KMS-11 (cell line): Measurements from ENCODE around the gene TSC22D3.

Experiments used
- H2AFZ ChIP-seq: fragments of 200-600 bp; sonication (generic); 2 replicates; pipeline ENCODE4 v1.6.1; 2016; ENCODE audit warnings: antibody characterized with exemption, mixed run types, low read depth
- H3K27ac ChIP-seq: fragments of 200-600 bp; sonication (generic); 2 replicates; pipeline ENCODE4 v1.6.1; 2016; ENCODE audit warnings: mild to moderate bottlenecking, mixed run types
- H3K27me3 ChIP-seq: fragments of 200-600 bp; sonication (generic); 2 replicates; pipeline ENCODE4 v1.6.1; 2017; ENCODE audit warnings: mild to moderate bottlenecking, low read depth, mixed run types, moderate library complexity; ENCODE audit not compliant: insufficient read depth
- H3K36me3 ChIP-seq: fragments of 200-600 bp; sonication (generic); 2 replicates; pipeline ENCODE4 v1.6.1; 2017; ENCODE audit warnings: mild to moderate bottlenecking, mixed run types; ENCODE audit not compliant: insufficient read depth
- H3K4me1 ChIP-seq: fragments of 200-600 bp; sonication (generic); 2 replicates; pipeline ENCODE4 v1.6.1; 2016; ENCODE audit warnings: mild to moderate bottlenecking, low read depth, mixed run types; ENCODE audit not compliant: poor library complexity, severe bottlenecking
- H3K4me2 ChIP-seq: fragments of 200-600 bp; sonication (generic); 2 replicates; pipeline ENCODE4 v1.7.0; 2016; ENCODE audit warnings: mild to moderate bottlenecking, mixed run types
- H3K4me3 ChIP-seq: fragments of 200-600 bp; sonication (generic); IDR thresholded peaks from 2 replicates; pipeline ENCODE4 v1.6.1; 2017; ENCODE audit warnings: low read depth, low read length, mixed read lengths; ENCODE audit not compliant: insufficient read depth
- H3K79me2 ChIP-seq: fragments of 200-600 bp; sonication (generic); 2 replicates; pipeline ENCODE4 v1.6.1; 2016; ENCODE audit warnings: low read depth, mixed run types; ENCODE audit not compliant: insufficient read depth
- H3K9ac ChIP-seq: fragments of 200-600 bp; sonication (generic); 2 replicates; pipeline ENCODE4 v1.6.1; 2016; ENCODE audit warnings: mild to moderate bottlenecking, mixed run types
- H4K20me1 ChIP-seq: fragments of 200-600 bp; sonication (generic); 2 replicates; pipeline ENCODE4 v1.6.1; 2016; ENCODE audit warnings: mild to moderate bottlenecking, mixed run types; ENCODE audit not compliant: insufficient read depth
- TF ChIP-seq, protein P1 (sequence below): fragments of 200-600 bp; sonication (generic); conservative IDR thresholded peaks from 2 replicates; pipeline ENCODE4 v1.6.1; 2017; ENCODE audit warnings: low read depth, mild to moderate bottlenecking, antibody characterized with exemption, low read length, moderate library complexity, mixed read lengths

TSC22D3 gene

DNA sequence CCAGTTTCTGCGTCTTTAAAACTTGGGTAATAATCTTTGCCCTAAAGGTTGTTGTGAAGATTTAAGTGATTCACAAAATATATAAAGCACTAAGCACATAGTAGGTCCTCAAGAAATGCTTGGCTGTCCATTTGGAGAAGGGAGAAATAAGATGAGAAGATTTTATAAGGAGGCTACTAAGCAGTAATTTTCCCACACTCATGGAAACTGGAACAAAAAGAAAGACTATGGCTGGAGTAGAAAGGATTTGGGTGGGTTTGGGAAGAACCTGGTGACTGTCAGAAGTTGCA, 100.3 kb downstream of the TSC22D3 start:
- Histone ChIP-seq H2AFZ (no peak overlapping the region), H4K20me1 (no peaks in the 10 kb centered on the region), H3K4me3 (no peak overlapping the region), H3K9ac (peak overlapping the region; percentile 99), H3K79me2 (peaks cover 13% of the 10 kb centered on the region; the same call in 1 of the 2 replicates), H3K36me3 (no peaks in the 10 kb centered on the region), H3K4me2 (peak overlapping the region; percentile 93), H3K4me1 (peaks cover 75% of the 10 kb centered on the region), H3K27me3 (no peaks in the 10 kb centered on the region), H3K27ac (peak overlapping the region; percentile 99)
- TF ChIP-seq, protein P1, sequence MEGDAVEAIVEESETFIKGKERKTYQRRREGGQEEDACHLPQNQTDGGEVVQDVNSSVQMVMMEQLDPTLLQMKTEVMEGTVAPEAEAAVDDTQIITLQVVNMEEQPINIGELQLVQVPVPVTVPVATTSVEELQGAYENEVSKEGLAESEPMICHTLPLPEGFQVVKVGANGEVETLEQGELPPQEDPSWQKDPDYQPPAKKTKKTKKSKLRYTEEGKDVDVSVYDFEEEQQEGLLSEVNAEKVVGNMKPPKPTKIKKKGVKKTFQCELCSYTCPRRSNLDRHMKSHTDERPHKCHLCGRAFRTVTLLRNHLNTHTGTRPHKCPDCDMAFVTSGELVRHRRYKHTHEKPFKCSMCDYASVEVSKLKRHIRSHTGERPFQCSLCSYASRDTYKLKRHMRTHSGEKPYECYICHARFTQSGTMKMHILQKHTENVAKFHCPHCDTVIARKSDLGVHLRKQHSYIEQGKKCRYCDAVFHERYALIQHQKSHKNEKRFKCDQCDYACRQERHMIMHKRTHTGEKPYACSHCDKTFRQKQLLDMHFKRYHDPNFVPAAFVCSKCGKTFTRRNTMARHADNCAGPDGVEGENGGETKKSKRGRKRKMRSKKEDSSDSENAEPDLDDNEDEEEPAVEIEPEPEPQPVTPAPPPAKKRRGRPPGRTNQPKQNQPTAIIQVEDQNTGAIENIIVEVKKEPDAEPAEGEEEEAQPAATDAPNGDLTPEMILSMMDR = no peak

DNA sequence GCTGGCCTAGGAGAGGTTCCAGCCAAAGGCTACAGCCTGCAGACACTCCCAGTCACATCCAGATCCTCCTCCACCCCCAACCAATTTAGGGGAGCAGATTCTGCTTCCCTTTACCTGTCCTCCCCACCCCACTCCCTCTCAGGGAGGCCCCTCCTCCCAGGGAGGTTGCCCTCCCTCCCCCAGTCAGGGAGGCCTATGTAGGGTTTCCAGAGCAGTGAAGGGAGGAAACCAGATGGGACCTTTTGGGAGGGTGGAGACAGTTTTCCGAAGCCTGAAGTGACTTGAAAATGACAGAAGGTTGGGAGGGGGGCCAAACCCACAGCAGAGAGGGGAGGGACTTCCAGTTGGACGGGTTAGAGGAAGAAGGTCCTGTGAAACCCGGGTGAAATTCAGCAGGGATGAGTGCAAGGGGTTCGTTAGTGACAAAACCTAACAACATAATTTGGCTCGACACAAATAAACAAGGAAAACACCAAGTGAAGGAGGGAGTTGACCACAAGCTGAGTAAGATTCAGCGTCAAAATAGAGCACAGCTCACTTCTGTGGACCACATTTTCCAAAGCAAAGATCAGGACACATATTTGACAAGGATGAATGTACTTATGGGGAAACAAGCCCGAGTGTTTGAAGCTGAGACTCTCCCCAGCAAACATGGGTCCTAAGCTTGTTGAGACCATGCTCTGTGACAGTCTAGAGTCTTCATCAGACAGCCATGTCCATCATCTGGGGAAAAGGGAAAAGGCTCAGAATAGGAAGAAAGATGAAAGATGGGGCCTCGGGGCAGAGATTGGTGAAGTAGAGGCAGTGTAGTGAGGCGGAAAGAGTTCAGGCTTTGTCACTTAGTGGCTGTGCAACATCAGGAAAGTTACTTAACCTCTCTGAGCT, 100.9 kb downstream of the TSC22D3 start:
- Histone ChIP-seq H3K9ac (peak overlapping the region; percentile 99), H3K36me3 (no peaks in the 10 kb centered on the region), H3K27ac (peak overlapping the region; percentile 99), H3K4me2 (peak overlapping the region; percentile 93), H3K79me2 (peaks cover 13% of the 10 kb centered on the region; the same call in 1 of the 2 replicates), H3K4me1 (peaks cover 75% of the 10 kb centered on the region), H3K27me3 (no peaks in the 10 kb centered on the region), H2AFZ (no peak overlapping the region), H4K20me1 (no peaks in the 10 kb centered on the region), H3K4me3 (no peak overlapping the region)
- TF ChIP-seq, protein P1 = no peak

DNA sequence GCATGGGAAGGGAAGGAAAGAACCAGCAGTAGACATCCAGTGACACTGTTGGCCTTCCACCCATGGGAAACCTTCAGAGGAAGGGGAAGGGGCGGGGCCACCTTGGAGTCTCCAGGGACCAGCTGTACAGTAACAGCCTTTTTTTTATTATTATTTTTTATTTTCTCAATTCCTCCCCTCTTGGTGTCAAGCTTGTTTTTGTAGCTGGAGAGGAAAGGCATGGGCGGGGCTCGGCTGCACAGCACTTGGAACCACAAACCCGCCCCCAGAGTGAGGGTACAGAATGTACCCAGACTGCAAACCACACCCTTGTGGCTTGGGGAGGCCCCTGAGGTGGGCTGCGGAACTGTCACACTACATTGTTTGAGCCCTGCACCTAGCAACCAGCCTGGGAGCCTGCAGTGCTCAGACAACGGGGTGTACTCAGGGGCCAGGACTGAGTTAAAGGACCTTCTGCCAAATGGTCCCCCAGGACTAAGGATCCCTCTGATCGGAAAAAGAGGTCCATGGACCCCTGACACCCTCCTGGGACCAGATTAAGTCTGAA, 101.6 kb downstream of the TSC22D3 start:
- Histone ChIP-seq H3K4me3 (no peak overlapping the region), H2AFZ (no peak overlapping the region), H3K4me2 (peak overlapping the region; percentile 93), H3K4me1 (peaks cover 74% of the 10 kb centered on the region), H3K9ac (peak overlapping the region; percentile 99), H3K27ac (peak overlapping the region; percentile 99), H3K36me3 (no peaks in the 10 kb centered on the region), H3K79me2 (peaks cover 13% of the 10 kb centered on the region; the same call in 1 of the 2 replicates), H3K27me3 (no peaks in the 10 kb centered on the region), H4K20me1 (no peaks in the 10 kb centered on the region)
- TF ChIP-seq, protein P1 = no peak

DNA sequence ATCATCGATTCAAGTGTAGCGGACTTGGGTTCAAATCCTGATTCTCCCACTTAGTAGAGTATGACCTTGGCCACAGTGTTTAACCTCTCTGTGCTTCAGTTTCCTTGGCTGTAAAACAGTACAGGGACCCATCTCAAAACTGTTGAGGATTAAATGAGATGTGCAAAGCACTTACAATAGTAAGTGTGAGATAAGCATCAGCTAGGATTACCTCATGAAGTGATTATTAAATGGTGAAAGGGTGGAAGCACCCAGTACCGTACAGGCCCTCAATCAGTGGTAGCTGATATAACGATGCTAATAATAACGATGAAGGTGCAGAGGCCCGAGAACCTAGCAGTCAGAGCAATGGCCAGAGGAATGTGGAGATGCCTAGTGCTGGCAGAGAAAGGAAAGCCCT, 102.2 kb downstream of the TSC22D3 start:
- Histone ChIP-seq H3K27ac (peak overlapping the region; percentile 99), H3K4me3 (no peak overlapping the region), H2AFZ (no peak overlapping the region)

More for the DNA sequence above, 102.2 kb downstream of the TSC22D3 start:
- Histone ChIP-seq H4K20me1 (no peaks in the 10 kb centered on the region), H3K27me3 (no peaks in the 10 kb centered on the region), H3K9ac (peak overlapping the region; percentile 32), H3K4me1 (peaks cover 68% of the 10 kb centered on the region), H3K79me2 (peaks cover 13% of the 10 kb centered on the region; the same call in 1 of the 2 replicates), H3K4me2 (peak overlapping the region; percentile 93), H3K36me3 (no peaks in the 10 kb centered on the region)
- TF ChIP-seq, protein P1 = no peak
